HepG2 (cell line): Measurements from ENCODE around the gene PARK7. TPM values are rescaled to one million over a fixed set of nuclear protein-coding genes. Genes with fewer than 3 reads are reported as not detected.

ENCODE experiments used
- ARID2 ChIP-seq: sonication (generic); formaldehyde crosslinking; IDR thresholded peaks from 2 replicates; pipeline ENCODE4 v1.8.1; 2022; ENCODE audit warnings: mild to moderate bottlenecking, missing genetic modification reagents, borderline replicate concordance
- ATF6 ChIP-seq: sonication (generic); formaldehyde crosslinking; conservative IDR thresholded peaks from 2 replicates; pipeline ENCODE4 v1.4.0; 2020; ENCODE audit warnings: missing genetic modification reagents
- DRAP1 ChIP-seq: IDR thresholded peaks from 2 replicates; pipeline ENCODE4 v1.6.1; 2016; ENCODE audit warnings: missing genetic modification reagents, missing compliant biosample characterization
- ELF3 ChIP-seq: IDR thresholded peaks from 2 replicates; pipeline ENCODE4 v1.6.1; 2016; ENCODE audit warnings: missing genetic modification reagents, missing compliant biosample characterization
- IRF2 ChIP-seq: IDR thresholded peaks from 2 replicates; pipeline ENCODE4 v1.6.1; 2018; ENCODE audit warnings: missing genetic modification reagents, missing compliant biosample characterization
- KLF11 ChIP-seq: IDR thresholded peaks from 2 replicates; pipeline ENCODE4 v1.6.1; 2016; ENCODE audit warnings: missing compliant biosample characterization
- LRRFIP1 ChIP-seq: sonication (generic); formaldehyde crosslinking; conservative IDR thresholded peaks from 2 replicates; pipeline ENCODE4 v1.4.0; 2020; ENCODE audit warnings: missing genetic modification reagents
- RXRB ChIP-seq: IDR thresholded peaks from 2 replicates; pipeline ENCODE4 v1.6.1; 2016; ENCODE audit warnings: borderline replicate concordance, missing genetic modification reagents, missing compliant biosample characterization
- TP53 ChIP-seq: sonication (generic); formaldehyde crosslinking; conservative IDR thresholded peaks from 2 replicates; pipeline ENCODE4 v1.4.0; 2020; ENCODE audit warnings: missing genetic modification reagents
- ZNF101 ChIP-seq: sonication (generic); formaldehyde crosslinking; IDR thresholded peaks from 2 replicates; pipeline ENCODE4 v1.4.0; 2020; ENCODE audit warnings: mild to moderate bottlenecking, low read depth, missing genetic modification reagents, borderline replicate concordance
- ZNF263 ChIP-seq: sonication (generic); formaldehyde crosslinking; IDR thresholded peaks from 2 replicates; pipeline ENCODE4 v1.4.0; 2020; ENCODE audit warnings: missing genetic modification reagents
- ZNF333 ChIP-seq: sonication (generic); formaldehyde crosslinking; IDR thresholded peaks from 2 replicates; pipeline ENCODE4 v1.4.0; 2020; ENCODE audit warnings: mild to moderate bottlenecking, missing genetic modification reagents, borderline replicate concordance
- ZNF335 ChIP-seq: sonication (generic); formaldehyde crosslinking; IDR thresholded peaks from 2 replicates; pipeline ENCODE4 v1.4.0; 2020; ENCODE audit warnings: missing genetic modification reagents
- ZNF614 ChIP-seq: IDR thresholded peaks from 2 replicates; pipeline ENCODE4 v1.6.1; 2018; ENCODE audit warnings: missing biosample characterization, missing genetic modification reagents, inconsistent platforms, borderline replicate concordance
- ZNF660 ChIP-seq: sonication (generic); formaldehyde crosslinking; IDR thresholded peaks from 2 replicates; pipeline ENCODE4 v1.5.1; 2020; ENCODE audit warnings: mild to moderate bottlenecking, low read depth, missing genetic modification reagents, borderline replicate concordance
- ZNF710 ChIP-seq: sonication (generic); formaldehyde crosslinking; IDR thresholded peaks from 2 replicates; pipeline ENCODE4 v1.5.0; 2020; ENCODE audit warnings: mild to moderate bottlenecking, missing genetic modification reagents, borderline replicate concordance
- polyA plus RNA-seq, 8 experiments: library from polyadenylated mRNA; depleted of rRNA in 3 of 8; stranded (reverse) in 7 of 8; unstranded in 1 of 8; fragments of >200 nt; fragmentation: Illumina TruSeq in 4 of 8; extraction: Trizol in 4 of 8; gene quantifications; 2 replicates each; pipeline versions ENCODE4 v1.2.1 to v1.2.3, GENCODE V29; 2011 to 2016; ENCODE audit warnings: low read depth in 4 of 8, missing spikeins in 1 of 8, mixed read lengths in 1 of 8; ENCODE audit not compliant: insufficient read depth in 1 of 8
- total RNA-seq, 5 experiments: library from RNA; depleted of rRNA; stranded (reverse); fragments of >200 nt; fragmentation: Illumina TruSeq; extraction: Trizol; gene quantifications; 2 replicates each; pipeline ENCODE4 v1.2.3, GENCODE V29; 2016; ENCODE audit warnings: low read depth in 1 of 5
- TF ChIP-seq, protein P1 (sequence below): sonication (generic); formaldehyde crosslinking; IDR thresholded peaks from 2 replicates; pipeline ENCODE4 v1.4.0; 2020; ENCODE audit warnings: missing genetic modification reagents, mild to moderate bottlenecking, borderline replicate concordance
- TF ChIP-seq, protein P2 (sequence below): sonication (generic); formaldehyde crosslinking; IDR thresholded peaks from 2 replicates; pipeline ENCODE4 v1.4.0; 2020; ENCODE audit warnings: mild to moderate bottlenecking, missing genetic modification reagents

Gene PARK7
- total and polyA plus RNA-seq, 2 of the 13 experiments (the other 11 are each of a cell fraction or from before 2014, with no cell fraction given): 212 to 296 TPM

GRCh38 chr1:8026153-8026975 is 64.9 kb downstream of the PARK7 start, which contains the start of gene ERRFI1 (continued):
- TF ChIP-seq ZNF101 (CRISPR knock-in tag) (peak; percentile 95; the same call in 1 of the 2 replicates), ZNF335 (CRISPR knock-in tag) (no peak), ARID2 (CRISPR knock-in tag) (no peak), DRAP1 (CRISPR knock-in tag) (peak; percentile 99), ZNF333 (no peak; the same call in 1 of the 2 replicates), ZNF263 (peak; percentile 11; the same call in 1 of the 2 replicates), TP53 (CRISPR knock-in tag) (no peak), ZNF614 (CRISPR knock-in tag) (no peak), KLF11 (CRISPR knock-in tag) (no peak; the same call in 1 of the 2 replicates), ZNF660 (CRISPR knock-in tag) (no peak), ZNF710 (0 out of 2 replicates have a peak, but pooled peaks have one; percentile 18), ATF6 (CRISPR knock-in tag) (no peak), LRRFIP1 (CRISPR knock-in tag) (no peak), ELF3 (CRISPR knock-in tag) (peak; percentile 28; the same call in 1 of the 2 replicates), IRF2 (CRISPR knock-in tag) (peak; percentile 61; the same call in 1 of the 2 replicates), RXRB (CRISPR knock-in tag) (no peak)
- TF ChIP-seq, protein P1, sequence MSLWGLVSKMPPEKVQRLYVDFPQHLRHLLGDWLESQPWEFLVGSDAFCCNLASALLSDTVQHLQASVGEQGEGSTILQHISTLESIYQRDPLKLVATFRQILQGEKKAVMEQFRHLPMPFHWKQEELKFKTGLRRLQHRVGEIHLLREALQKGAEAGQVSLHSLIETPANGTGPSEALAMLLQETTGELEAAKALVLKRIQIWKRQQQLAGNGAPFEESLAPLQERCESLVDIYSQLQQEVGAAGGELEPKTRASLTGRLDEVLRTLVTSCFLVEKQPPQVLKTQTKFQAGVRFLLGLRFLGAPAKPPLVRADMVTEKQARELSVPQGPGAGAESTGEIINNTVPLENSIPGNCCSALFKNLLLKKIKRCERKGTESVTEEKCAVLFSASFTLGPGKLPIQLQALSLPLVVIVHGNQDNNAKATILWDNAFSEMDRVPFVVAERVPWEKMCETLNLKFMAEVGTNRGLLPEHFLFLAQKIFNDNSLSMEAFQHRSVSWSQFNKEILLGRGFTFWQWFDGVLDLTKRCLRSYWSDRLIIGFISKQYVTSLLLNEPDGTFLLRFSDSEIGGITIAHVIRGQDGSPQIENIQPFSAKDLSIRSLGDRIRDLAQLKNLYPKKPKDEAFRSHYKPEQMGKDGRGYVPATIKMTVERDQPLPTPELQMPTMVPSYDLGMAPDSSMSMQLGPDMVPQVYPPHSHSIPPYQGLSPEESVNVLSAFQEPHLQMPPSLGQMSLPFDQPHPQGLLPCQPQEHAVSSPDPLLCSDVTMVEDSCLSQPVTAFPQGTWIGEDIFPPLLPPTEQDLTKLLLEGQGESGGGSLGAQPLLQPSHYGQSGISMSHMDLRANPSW: 0 out of 2 replicates have a peak, but pooled peaks have one; percentile 50
- TF ChIP-seq, protein P2, sequence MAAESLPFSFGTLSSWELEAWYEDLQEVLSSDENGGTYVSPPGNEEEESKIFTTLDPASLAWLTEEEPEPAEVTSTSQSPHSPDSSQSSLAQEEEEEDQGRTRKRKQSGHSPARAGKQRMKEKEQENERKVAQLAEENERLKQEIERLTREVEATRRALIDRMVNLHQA (CRISPR knock-in tag): no peak
